Smooth muscle cell (in vitro differentiated cells): ENCODE measurements around the gene C11orf42. TPM values are rescaled to one million over a fixed set of nuclear protein-coding genes. Genes with fewer than 3 reads are reported as not detected.

Source experiments
- DNase-seq: peaks from one replicate; lab custom pipeline; 2025; ENCODE audit not compliant: unreplicated experiment; lab: John Stamatoyannopoulos, UW
- H2AFZ ChIP-seq: fragments of 200-600 bp; sonication (generic); 2 replicates; pipeline ENCODE4 v1.6.0; 2016; ENCODE audit warnings: antibody characterized with exemption, low read depth, mild to moderate bottlenecking
- H3F3A ChIP-seq: fragments of 200-600 bp; sonication (generic); 2 replicates; pipeline ENCODE4 v1.6.0; 2017; ENCODE audit warnings: antibody characterized with exemption, low read depth
- H3K27ac ChIP-seq: fragments of 200-600 bp; sonication (generic); 2 replicates; pipeline ENCODE4 v1.5.1; 2016; ENCODE audit warnings: low read depth, mild to moderate bottlenecking
- H3K27me3 ChIP-seq: fragments of 200-600 bp; sonication (generic); 2 replicates; pipeline ENCODE4 v1.6.1; 2016; ENCODE audit warnings: low read depth, mild to moderate bottlenecking
- H3K36me3 ChIP-seq: fragments of 200-600 bp; sonication (generic); 2 replicates; pipeline ENCODE4 v1.5.1; 2016; ENCODE audit warnings: low read depth
- H3K4me1 ChIP-seq: fragments of 200-600 bp; sonication (generic); 2 replicates; pipeline ENCODE4 v1.5.1; 2016; ENCODE audit warnings: low read depth
- H3K4me2 ChIP-seq: fragments of 200-600 bp; sonication (generic); 2 replicates; pipeline ENCODE4 v1.6.0; 2016; ENCODE audit warnings: mild to moderate bottlenecking
- H3K4me3 ChIP-seq: fragments of 200-600 bp; sonication (generic); 2 replicates; pipeline ENCODE4 v1.5.1; 2016; ENCODE audit warnings: mild to moderate bottlenecking
- H3K79me2 ChIP-seq: fragments of 200-600 bp; sonication (generic); 2 replicates; pipeline ENCODE4 v1.6.0; 2016; ENCODE audit warnings: low read depth, mild to moderate bottlenecking
- H3K9ac ChIP-seq: fragments of 200-600 bp; sonication (generic); 2 replicates; pipeline ENCODE4 v1.6.0; 2016; ENCODE audit warnings: low read depth
- H3K9me3 ChIP-seq: fragments of 200-600 bp; sonication (generic); replicated peaks from 2 replicates; pipeline ENCODE4 v1.5.1; 2016; ENCODE audit warnings: low read depth
- H4K20me1 ChIP-seq: fragments of 200-600 bp; sonication (generic); 2 replicates; pipeline ENCODE4 v1.6.0; 2016; ENCODE audit warnings: low read depth
- CTCF ChIP-seq: fragments of 200-600 bp; sonication (generic); IDR thresholded peaks from 2 replicates; pipeline ENCODE4 v1.5.1; 2017; ENCODE audit warnings: borderline replicate concordance, mild to moderate bottlenecking, antibody characterized with exemption; ENCODE audit not compliant: insufficient read depth, poor library complexity, severe bottlenecking
- WGBS: methylation state at CpG from one replicate; pipeline ENCODE4 v1.1.7; 2016; ENCODE audit warnings: low lambda C conversion rate; 5-methylcytosine and 5-hydroxymethylcytosine counted together
- polyA plus RNA-seq: library from polyadenylated mRNA; unstranded; fragments of >200 nt; fragmentation: Nextera tagmentation; extraction: Ambion mirVana; gene quantifications from 2 replicates; pipeline ENCODE4 v1.2.1, GENCODE V29; 2016
- total RNA-seq: library from RNA; depleted of rRNA; stranded (reverse); fragments of >200 nt; gene quantifications from 2 replicates; pipeline ENCODE4 v1.2.3, GENCODE V29; 2014

The C11orf42 gene
- total and polyA plus RNA-seq, 2 experiments from 2014 or later: not detected

DNA sequence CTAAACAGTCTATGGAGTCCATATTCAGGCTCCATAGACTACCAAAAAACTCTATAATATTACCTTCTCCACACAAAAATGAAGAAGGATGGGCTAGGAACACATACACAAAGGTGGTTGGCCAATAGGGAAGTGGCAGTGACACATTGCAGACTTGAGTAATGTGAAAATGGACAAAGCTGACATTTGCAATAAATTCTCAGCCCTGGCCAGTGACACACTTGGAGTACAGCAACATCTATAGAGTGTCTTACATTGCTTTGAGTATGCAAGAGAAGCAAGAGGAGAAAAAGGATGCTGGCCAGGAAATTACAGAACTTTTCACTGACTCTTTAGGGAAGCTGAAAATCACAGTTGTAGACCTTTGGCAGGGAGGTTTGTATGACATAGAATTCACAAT is 13.6 kb upstream of the C11orf42 start:
- no peak overlapping the region for H2AFZ ChIP-seq
- no peak for DNase-seq
- H3K9me3 ChIP-seq: no peaks in the 10 kb centered on the region
- H3F3A ChIP-seq: no peaks in the 10 kb centered on the region
- no peaks in the 10 kb centered on the region for H3K27me3 ChIP-seq
- no peak overlapping the region for H3K9ac ChIP-seq
- no peaks in the 10 kb centered on the region for H3K4me1 ChIP-seq
- no peak for TF ChIP-seq CTCF
- H4K20me1 ChIP-seq: no peaks in the 10 kb centered on the region
- H3K4me2 ChIP-seq: no peak overlapping the region
- no peaks in the 10 kb centered on the region for H3K79me2 ChIP-seq
- H3K27ac ChIP-seq: no peak overlapping the region
- no peak overlapping the region for H3K4me3 ChIP-seq
- H3K36me3 ChIP-seq: no peaks in the 10 kb centered on the region

DNA sequence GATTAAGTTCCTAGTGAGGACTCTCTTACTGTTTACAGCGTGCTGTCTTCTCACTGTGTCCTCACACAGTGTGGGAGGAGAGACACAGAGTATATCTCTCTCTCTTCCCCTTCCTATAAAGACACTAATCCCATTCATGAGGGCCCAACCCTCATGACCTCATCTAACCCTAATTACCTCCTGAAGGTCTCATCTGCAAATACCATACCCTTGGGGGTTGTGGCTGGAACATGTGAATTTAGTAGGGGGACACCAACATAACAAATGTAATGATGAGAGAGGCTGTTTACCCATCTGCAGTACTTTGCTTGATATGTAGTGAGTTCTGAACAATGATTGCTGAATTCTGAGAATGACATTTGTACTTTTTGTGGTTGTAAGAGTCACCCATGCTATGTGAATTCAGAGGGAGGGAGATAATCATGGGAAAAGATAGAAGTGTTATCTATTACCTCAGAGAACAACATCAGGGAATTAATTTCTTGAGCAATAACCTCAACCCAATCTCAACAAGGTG is 11.2 kb upstream of the C11orf42 start:
- Histone ChIP-seq H4K20me1 (no peaks in the 10 kb centered on the region), H3K4me3 (no peak overlapping the region)

DNA sequence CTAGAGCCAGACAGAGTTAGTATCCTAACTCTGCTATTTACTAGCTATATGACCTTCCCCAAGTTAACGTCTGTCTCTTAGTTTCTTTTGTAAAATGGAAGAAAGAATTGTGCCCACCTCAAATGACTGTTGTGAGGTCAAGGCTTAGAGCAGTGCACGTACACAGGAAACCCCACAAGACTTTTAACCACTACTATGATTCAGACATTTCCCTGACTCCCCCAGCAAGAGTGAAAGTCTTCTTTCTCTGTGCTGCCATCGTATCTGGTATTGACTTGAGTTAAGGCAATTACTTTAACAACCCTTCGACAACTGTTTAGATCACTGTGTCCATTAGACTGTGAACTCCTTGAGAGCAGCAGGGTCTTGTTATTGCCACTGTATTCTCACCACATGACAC is 9.0 kb upstream of the C11orf42 start:
- no peaks in the 10 kb centered on the region for H3F3A ChIP-seq
- 50% methylated on average over 4 of the region's 4 CpGs for WGBS
- H4K20me1 ChIP-seq: no peaks in the 10 kb centered on the region
- H3K4me1 ChIP-seq: no peaks in the 10 kb centered on the region
- H3K79me2 ChIP-seq: no peaks in the 10 kb centered on the region
- peak overlapping the region; percentile 59 for H3K4me2 ChIP-seq
- no peak overlapping the region for H2AFZ ChIP-seq
- no peak for DNase-seq
- H3K4me3 ChIP-seq: no peak overlapping the region
- no peak for TF ChIP-seq CTCF
- no peak overlapping the region for H3K27ac ChIP-seq
- H3K9me3 ChIP-seq: no peaks in the 10 kb centered on the region
- no peak overlapping the region for H3K9ac ChIP-seq
- H3K27me3 ChIP-seq: no peaks in the 10 kb centered on the region
- no peaks in the 10 kb centered on the region for H3K36me3 ChIP-seq

More for the DNA sequence above, 11.2 kb upstream of the C11orf42 start:
- no peak for TF ChIP-seq CTCF
- Histone ChIP-seq H2AFZ (no peak overlapping the region), H3K4me2 (no peak overlapping the region), H3K4me1 (no peaks in the 10 kb centered on the region), H3K27ac (no peak overlapping the region), H3F3A (no peaks in the 10 kb centered on the region), H3K36me3 (no peaks in the 10 kb centered on the region), H3K9me3 (no peaks in the 10 kb centered on the region), H3K27me3 (no peaks in the 10 kb centered on the region), H3K9ac (no peak overlapping the region), H3K79me2 (no peaks in the 10 kb centered on the region)
- WGBS: 32% methylated on average over 1 of the region's 1 CpG
- DNase-seq: no peak

- Histone ChIP-seq H3F3A (no peaks in the 10 kb centered on the region), H3K27me3 (no peaks in the 10 kb centered on the region), H3K4me3 (no peak overlapping the region), H2AFZ (no peak overlapping the region), H3K36me3 (no peaks in the 10 kb centered on the region), H3K27ac (peak overlapping the region; percentile 36), H3K9me3 (no peaks in the 10 kb centered on the region), H3K4me2 (peak overlapping the region; percentile 59), H3K9ac (no peak overlapping the region), H3K4me1 (no peaks in the 10 kb centered on the region), H4K20me1 (no peaks in the 10 kb centered on the region), H3K79me2 (no peaks in the 10 kb centered on the region)
- WGBS: 48% methylated on average over 4 of the region's 4 CpGs
- no peak for TF ChIP-seq CTCF
- no peak for DNase-seq
Observed at GRCh38 chr11:6197466-6198200, 7.7 kb upstream of the C11orf42 start.
